ENCODE data around the gene VAV1. TPM values are rescaled to one million over a fixed set of nuclear protein-coding genes. Genes with fewer than 3 reads are reported as not detected.

The VAV1 gene
- total and polyA plus RNA-seq, 7 donors, result 0.20 to 1.8 (median 1.1) TPM

GRCh38 chr19:6739390-6739882, 33.1 kb upstream of the VAV1 start, which contains the start of gene TRIP10:
Gene TRIP10, plus strand, starts transcription at chr19:6739680. Its CDS starts 82 bp downstream, at chr19:6739762.
- DNase-seq (peak; percentile 89 to 93), ATAC-seq (peak; percentile 48 to 60 (median 54))
- no peaks in the 10 kb centered on the region for H3K27me3 ChIP-seq (ENCODE audit: insufficient read depth in 3 of 3, low read length in 2 of 3)
- H3K4me1 ChIP-seq, result peaks cover 49% of the 10 kb centered on the region
- WGBS, 3 donors, result 0% methylated on average over 26 to 47 of the region's 47 CpGs
- intact Hi-C loops (cut with DNase I), result loop anchor here in 1 of 2 donors (5.0 kb wide), 2 partner anchors 207 to 222 kb away; partner anchors contain the start of gene TNFSF9
- H3K9me3 ChIP-seq, result no peaks in the 10 kb centered on the region
- TF ChIP-seq CTCF (IDR thresholded peaks at IDR 0.05), result no peak
- H3K4me3 ChIP-seq, result peak within 1 kb of the TSS; percentile 83
- H3K36me3 ChIP-seq (ENCODE audit: insufficient read depth in 1 of 2, low read depth in 1 of 2), result peaks cover 4 to 28% of the 10 kb centered on the region in 2 donors
- peak within 1 kb of the TSS; percentile 94 for H3K27ac ChIP-seq

- intact Hi-C loops (cut with DNase I), result loop anchor here (5.0 to 10.0 kb wide), 3 partner anchors 208 to 365 kb away; partner anchors contain the start of genes ALKBH7 (in 1 of the 2), PSPN (in 1 of the 2) and TNFSF9 (in 1 of the 2)
- WGBS, 3 donors, result 0% methylated on average over 26 to 34 of the region's 34 CpGs
- ATAC-seq, result peak; percentile 45 to 71 (median 61)
- Histone ChIP-seq H3K36me3 (ENCODE audit: insufficient read depth in 1 of 2, low read depth in 1 of 2) (peaks cover 4 to 28% of the 10 kb centered on the region in 2 donors), H3K4me1 (peaks cover 55% of the 10 kb centered on the region), H3K9me3 (no peaks in the 10 kb centered on the region), H3K27me3 (ENCODE audit: insufficient read depth in 3 of 3, low read length in 2 of 3) (no peaks in the 10 kb centered on the region), H3K4me3 (peak overlapping the region; percentile 83), H3K27ac (peak overlapping the region; percentile 94)
- TF ChIP-seq CTCF (IDR thresholded peaks at IDR 0.05), result no peak
- peak; percentile 72 to 91 for DNase-seq
These were observed 32.5 kb upstream of the VAV1 start for GRCh38 chr19:6739883-6740588.

GRCh38 chr19:6740589-6741343, 31.7 kb upstream of the VAV1 start:
- no peaks in the 10 kb centered on the region for H3K27me3 ChIP-seq (ENCODE audit: insufficient read depth in 3 of 3, low read length in 2 of 3)
- no peak for ATAC-seq
- no peak for TF ChIP-seq CTCF (IDR thresholded peaks at IDR 0.05)
- peaks cover 62% of the 10 kb centered on the region for H3K4me1 ChIP-seq
- peak overlapping the region; percentile 83 for H3K4me3 ChIP-seq
- peak overlapping the region; percentile 94 for H3K27ac ChIP-seq
- DNase-seq, result peak; percentile 76 to 83
- H3K9me3 ChIP-seq, result no peaks in the 10 kb centered on the region
- intact Hi-C loops (cut with DNase I), result loop anchor here in 1 of 2 donors (10.0 kb wide), 1 partner anchor 366 kb away; the partner anchor contains the start of genes ALKBH7 and PSPN
- H3K36me3 ChIP-seq (ENCODE audit: insufficient read depth in 1 of 2, low read depth in 1 of 2), result peaks cover 4 to 31% of the 10 kb centered on the region in 2 donors
- 1 to 4% (median 2%) methylated on average over 33 to 46 of the region's 46 CpGs for WGBS, 3 donors

- Histone ChIP-seq H3K27ac (peak overlapping the region; percentile 79), H3K4me1 (peaks cover 73% of the 10 kb centered on the region), H3K9me3 (no peaks in the 10 kb centered on the region), H3K27me3 (ENCODE audit: insufficient read depth in 3 of 3, low read length in 2 of 3) (no peaks in the 10 kb centered on the region), H3K36me3 (ENCODE audit: insufficient read depth in 1 of 2, low read depth in 1 of 2) (peaks cover 4 to 54% of the 10 kb centered on the region in 2 donors), H3K4me3 (no peak overlapping the region)
- no peak for DNase-seq
- no peak for TF ChIP-seq CTCF (IDR thresholded peaks at IDR 0.05)
- ATAC-seq, result no peak
- intact Hi-C loops (cut with DNase I), result loop anchor here in 1 of 2 donors (10.0 kb wide), 1 partner anchor 368 kb away; the partner anchor contains the start of genes ALKBH7 and PSPN
- 51 to 54% (median 54%) methylated on average over 7 of the region's 7 CpGs for WGBS, 3 donors
These were observed 29.4 kb upstream of the VAV1 start for GRCh38 chr19:6743066-6743465.

All from psoas muscle (tissue), 8 donors.